ENCODE results near the gene WHRN. TPM values are rescaled to one million over a fixed set of nuclear protein-coding genes. Genes with fewer than 3 reads are reported as not detected.

The WHRN gene
- total RNA-seq, 1 donor from 2014 or later = 9.2 TPM

GRCh38 chr9:114419796-114420195, 85.5 kb downstream of the WHRN start:
- no peak for DNase-seq (ENCODE audit: low spot score)

- DNase-seq (ENCODE audit: low spot score) = no peak
Measured at GRCh38 chr9:114418053-114418452, 87.2 kb downstream of the WHRN start.

- no peak for DNase-seq (ENCODE audit: low spot score)
Measured at GRCh38 chr9:114417511-114417910, 87.8 kb downstream of the WHRN start.

- DNase-seq (ENCODE audit: low spot score) = no peak
Measured at GRCh38 chr9:114416906-114417305, 88.4 kb downstream of the WHRN start.

- no peak for DNase-seq (ENCODE audit: low spot score)
Measured at GRCh38 chr9:114416290-114416689, 89.0 kb downstream of the WHRN start.

GRCh38 chr9:114414346-114414745, 90.9 kb downstream of the WHRN start:
- no peak for DNase-seq (ENCODE audit: low spot score)

GRCh38 chr9:114413861-114414301, 91.4 kb downstream of the WHRN start:
- no peak for DNase-seq (ENCODE audit: low spot score)

- DNase-seq (ENCODE audit: low spot score) = no peak
Measured at GRCh38 chr9:114412048-114412683, 93.1 kb downstream of the WHRN start.

GRCh38 chr9:114411452-114411851, 93.8 kb downstream of the WHRN start:
- no peak for DNase-seq (ENCODE audit: low spot score)

GRCh38 chr9:114410910-114411309, 94.4 kb downstream of the WHRN start:
- DNase-seq (ENCODE audit: low spot score) = no peak

GRCh38 chr9:114409842-114410241, 95.4 kb downstream of the WHRN start:
- DNase-seq (ENCODE audit: low spot score) = no peak

- DNase-seq (ENCODE audit: low spot score) = no peak
Measured at GRCh38 chr9:114409103-114409780, 96.0 kb downstream of the WHRN start.

GRCh38 chr9:114408645-114409044, 96.6 kb downstream of the WHRN start:
- DNase-seq (ENCODE audit: low spot score) = no peak

GRCh38 chr9:114407889-114408288, 97.4 kb downstream of the WHRN start:
- no peak for DNase-seq (ENCODE audit: low spot score)

- DNase-seq (ENCODE audit: low spot score) = no peak
Measured at GRCh38 chr9:114406441-114406840, 98.8 kb downstream of the WHRN start.

- peak; percentile 87 for DNase-seq (ENCODE audit: low spot score)
Measured at GRCh38 chr9:114405294-114406034, 99.8 kb downstream of the WHRN start.

GRCh38 chr9:114404531-114404930, 100.7 kb downstream of the WHRN start:
- no peak for DNase-seq (ENCODE audit: low spot score)

- no peak for DNase-seq (ENCODE audit: low spot score)
Measured at GRCh38 chr9:114403153-114403756, 102.0 kb downstream of the WHRN start.

- no peak for DNase-seq (ENCODE audit: low spot score)
Measured at GRCh38 chr9:114401344-114401743, 103.9 kb downstream of the WHRN start.

GRCh38 chr9:114400772-114401171, 104.5 kb downstream of the WHRN start:
- DNase-seq (ENCODE audit: low spot score) = no peak

GRCh38 chr9:114400219-114400618, 105.1 kb downstream of the WHRN start:
- DNase-seq (ENCODE audit: low spot score) = no peak

- no peak for DNase-seq (ENCODE audit: low spot score)
Measured at GRCh38 chr9:114399381-114399780, 105.9 kb downstream of the WHRN start.

All from mucosa of gallbladder (tissue), 1 donor.